Parathyroid adenoma (tissue), 2 donors: ENCODE data around the gene BMPER.
A peak's percentile ranks its signal among the peaks of the same experiment; 100 is the strongest.

ENCODE experiments used
- H2AFZ ChIP-seq: fragments of 300-600 bp; sonication (generic); one replicate; pipeline ENCODE4 v1.7.0; 2017; ENCODE audit warnings: antibody characterized with exemption, mild to moderate bottlenecking
- H3K27ac ChIP-seq: fragments of 300-600 bp; sonication (generic); one replicate; pipeline ENCODE4 v1.7.0; 2017
- H3K27me3 ChIP-seq: fragments of 300-600 bp; sonication (generic); one replicate; pipeline ENCODE4 v1.7.0; 2017; ENCODE audit warnings: low read length; ENCODE audit not compliant: control insufficient read depth, insufficient read depth
- H3K36me3 ChIP-seq: fragments of 300-600 bp; sonication (generic); one replicate; pipeline ENCODE4 v1.7.0; 2017; ENCODE audit warnings: low read length; ENCODE audit not compliant: control insufficient read depth, insufficient read depth
- H3K4me1 ChIP-seq: fragments of 300-600 bp; sonication (generic); one replicate; pipeline ENCODE4 v1.7.0; 2017; ENCODE audit warnings: control low read depth
- H3K4me2 ChIP-seq: fragments of 300-600 bp; sonication (generic); one replicate; pipeline ENCODE4 v1.7.0; 2017; ENCODE audit warnings: low read length
- H3K4me3 ChIP-seq: fragments of 300-600 bp; sonication (generic); one replicate; pipeline ENCODE4 v1.7.0; 2017; ENCODE audit warnings: low read depth, low read length
- H3K79me2 ChIP-seq: fragments of 300-600 bp; sonication (generic); one replicate; pipeline ENCODE4 v1.7.0; 2017; ENCODE audit warnings: control low read depth
- H3K9ac ChIP-seq: fragments of 300-600 bp; sonication (generic); one replicate; pipeline ENCODE4 v1.7.0; 2017; ENCODE audit warnings: mild to moderate bottlenecking
- H3K9me3 ChIP-seq: fragments of 300-600 bp; sonication (generic); one replicate; pipeline ENCODE4 v1.7.0; 2017; ENCODE audit warnings: low read length; ENCODE audit not compliant: control insufficient read depth
- CTCF ChIP-seq: fragments of 300-600 bp; sonication (generic); IDR thresholded peaks from one replicate; pipeline ENCODE4 v1.7.0; 2017; ENCODE audit warnings: antibody characterized with exemption, mild to moderate bottlenecking
- donor health status: primary hyperparathyroidism.

Gene BMPER

GRCh38 chr7:33932832-33933468, 27.6 kb downstream of the BMPER start:
- H3K4me2 ChIP-seq, result no peak overlapping the region
- no peaks in the 10 kb centered on the region for H3K9me3 ChIP-seq
- H3K36me3 ChIP-seq, result no peaks in the 10 kb centered on the region
- no peaks in the 10 kb centered on the region for H3K4me1 ChIP-seq
- H3K27me3 ChIP-seq, result no peaks in the 10 kb centered on the region
- peak; percentile 96 for TF ChIP-seq CTCF
- H2AFZ ChIP-seq, result peak overlapping the region; percentile 24
- no peak overlapping the region for H3K27ac ChIP-seq
- no peak overlapping the region for H3K4me3 ChIP-seq
- no peak overlapping the region for H3K9ac ChIP-seq
- no peaks in the 10 kb centered on the region for H3K79me2 ChIP-seq

GRCh38 chr7:33933611-33934281, 28.4 kb downstream of the BMPER start:
- Histone ChIP-seq H2AFZ (no peak overlapping the region), H3K27me3 (no peaks in the 10 kb centered on the region), H3K9ac (no peak overlapping the region), H3K36me3 (no peaks in the 10 kb centered on the region), H3K4me2 (no peak overlapping the region), H3K27ac (no peak overlapping the region), H3K79me2 (no peaks in the 10 kb centered on the region), H3K4me1 (no peaks in the 10 kb centered on the region), H3K9me3 (no peaks in the 10 kb centered on the region), H3K4me3 (no peak overlapping the region)
- no peak for TF ChIP-seq CTCF

- Histone ChIP-seq H3K27me3 (no peaks in the 10 kb centered on the region), H3K79me2 (no peaks in the 10 kb centered on the region), H3K4me2 (no peak overlapping the region), H3K9ac (no peak overlapping the region), H2AFZ (no peak overlapping the region), H3K36me3 (no peaks in the 10 kb centered on the region), H3K4me3 (no peak overlapping the region), H3K27ac (no peak overlapping the region), H3K9me3 (no peaks in the 10 kb centered on the region), H3K4me1 (no peaks in the 10 kb centered on the region)
- TF ChIP-seq CTCF, result no peak
Observed at GRCh38 chr7:33934391-33934790, 29.1 kb downstream of the BMPER start.

GRCh38 chr7:33936503-33936902, 31.2 kb downstream of the BMPER start:
- H3K4me1 ChIP-seq, result no peaks in the 10 kb centered on the region
- no peak overlapping the region for H3K4me2 ChIP-seq
- H3K9me3 ChIP-seq, result no peaks in the 10 kb centered on the region
- H3K79me2 ChIP-seq, result no peaks in the 10 kb centered on the region
- no peak overlapping the region for H3K9ac ChIP-seq
- H3K27ac ChIP-seq, result no peak overlapping the region
- no peaks in the 10 kb centered on the region for H3K36me3 ChIP-seq
- H2AFZ ChIP-seq, result no peak overlapping the region
- no peak for TF ChIP-seq CTCF
- no peak overlapping the region for H3K4me3 ChIP-seq
- H3K27me3 ChIP-seq, result no peaks in the 10 kb centered on the region

- Histone ChIP-seq H3K79me2 (no peaks in the 10 kb centered on the region), H3K27me3 (no peaks in the 10 kb centered on the region), H3K36me3 (no peaks in the 10 kb centered on the region), H3K9ac (no peak overlapping the region), H3K4me1 (no peaks in the 10 kb centered on the region), H3K27ac (no peak overlapping the region), H2AFZ (no peak overlapping the region), H3K9me3 (no peaks in the 10 kb centered on the region), H3K4me2 (no peak overlapping the region), H3K4me3 (no peak overlapping the region)
- TF ChIP-seq CTCF, result no peak
Observed at GRCh38 chr7:33937871-33938270, 32.5 kb downstream of the BMPER start.
